ENCODE measurements around the gene C1QTNF6. TPM values are rescaled to one million over a fixed set of nuclear protein-coding genes. Genes with fewer than 3 reads are reported as not detected.

C1QTNF6 gene
- polyA plus RNA-seq, 1 of the 3 experiments (the other 2 are of a cell fraction): 47.7 TPM

GRCh38 chr22:37174964-37175363, 13.1 kb downstream of the C1QTNF6 start (continued):
- TF ChIP-seq, protein P1, sequence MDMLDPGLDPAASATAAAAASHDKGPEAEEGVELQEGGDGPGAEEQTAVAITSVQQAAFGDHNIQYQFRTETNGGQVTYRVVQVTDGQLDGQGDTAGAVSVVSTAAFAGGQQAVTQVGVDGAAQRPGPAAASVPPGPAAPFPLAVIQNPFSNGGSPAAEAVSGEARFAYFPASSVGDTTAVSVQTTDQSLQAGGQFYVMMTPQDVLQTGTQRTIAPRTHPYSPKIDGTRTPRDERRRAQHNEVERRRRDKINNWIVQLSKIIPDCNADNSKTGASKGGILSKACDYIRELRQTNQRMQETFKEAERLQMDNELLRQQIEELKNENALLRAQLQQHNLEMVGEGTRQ (IDR thresholded peaks at IDR 0.05; ENCODE audit: borderline replicate concordance, low read depth, low read length): no peak
- TF ChIP-seq GABPA (IDR thresholded peaks at IDR 0.05; ENCODE audit: low read depth) (no peak), TEAD4 (IDR thresholded peaks at IDR 0.05; ENCODE audit: borderline replicate concordance, insufficient read depth) (no peak), REST (IDR thresholded peaks at IDR 0.05; ENCODE audit: low read depth, low read length) (no peak)

DNA sequence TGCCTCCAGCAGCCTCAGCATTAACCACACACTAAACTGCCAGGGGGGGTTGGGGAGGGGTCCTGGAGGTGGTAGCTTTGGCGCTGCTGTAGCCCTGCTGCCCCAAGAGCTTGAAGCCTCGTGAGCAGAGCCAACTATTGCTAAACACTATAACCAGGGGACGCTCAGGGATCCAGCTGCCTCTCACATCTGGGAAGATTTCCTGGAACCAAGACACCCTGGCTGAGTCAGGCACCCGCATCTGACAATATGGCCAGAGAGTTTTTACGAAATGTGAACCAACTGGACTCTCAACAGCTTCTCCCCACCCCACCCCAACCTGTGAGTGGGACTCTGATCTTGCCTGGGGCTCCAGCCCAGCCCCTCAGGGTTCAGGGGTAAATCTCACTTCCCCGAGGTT, 14.3 kb downstream of the C1QTNF6 start:
- Histone ChIP-seq H3K27me3 (ENCODE audit: insufficient read depth) (no peaks in the 10 kb centered on the region), H2AFZ (ENCODE audit: low read depth) (no peak overlapping the region), H3K9me3 (no peaks in the 10 kb centered on the region), H4K20me1 (ENCODE audit: insufficient read depth) (no peaks in the 10 kb centered on the region), H3K27ac (ENCODE audit: low read depth in 2 of 2, low read length in 1 of 2) (no peak overlapping the region), H3K4me1 (ENCODE audit: control insufficient read depth in 1 of 2, insufficient read depth in 2 of 2, low read depth in 1 of 2, low read length in 1 of 2) (peaks cover 0 to 33% of the 10 kb centered on the region in 2 experiments; a peak in 1 of 4 replicates), H3K4me2 (no peak overlapping the region), H3K79me2 (ENCODE audit: insufficient read depth) (no peaks in the 10 kb centered on the region), H3K36me3 (replicated peaks in 1 of 2; ENCODE audit: control insufficient read depth in 1 of 2, insufficient read depth in 2 of 2, low read length in 1 of 2) (no peaks in the 10 kb centered on the region), H3K9me2 (no peaks in the 10 kb centered on the region), H3K4me3 (ENCODE audit: low read depth in 2 of 2, low read length in 1 of 2) (no peak overlapping the region), H3K9ac (no peak overlapping the region), H3F3A (replicated peaks; ENCODE audit: insufficient read depth) (no peaks in the 10 kb centered on the region)
- POLR2A ChIA-PET: no interaction called here
- WGBS (ENCODE audit: low lambda C conversion rate): 82% methylated on average over 6 of the region's 6 CpGs
- CTCF ChIA-PET: interaction anchor here (19.4 kb wide), 1 partner anchor 26 kb away, joined by 190 read pairs; no protein-coding TSS in a partner anchor
- TF ChIP-seq MXI1 (IDR thresholded peaks at IDR 0.05; ENCODE audit: low read depth, low read length): no peak
- no peak for TF ChIP-seq ELF1 (IDR thresholded peaks at IDR 0.05)
- peak; percentile 4 for DNase-seq

- no peaks in the 10 kb centered on the region for H3K9me2 ChIP-seq
- H3K9me3 ChIP-seq: no peaks in the 10 kb centered on the region
- H3K79me2 ChIP-seq (ENCODE audit: insufficient read depth): no peaks in the 10 kb centered on the region
- no peaks in the 10 kb centered on the region for H3F3A ChIP-seq (replicated peaks; ENCODE audit: insufficient read depth)
- no peaks in the 10 kb centered on the region for H3K36me3 ChIP-seq (replicated peaks in 1 of 2; ENCODE audit: control insufficient read depth in 1 of 2, insufficient read depth in 2 of 2, low read length in 1 of 2)
- peak; percentile 6 for DNase-seq
- H2AFZ ChIP-seq (ENCODE audit: low read depth): no peak overlapping the region
- no peak overlapping the region for H3K4me2 ChIP-seq
- H3K9ac ChIP-seq: no peak overlapping the region
- POLR2A ChIA-PET: no interaction called here
- no peaks in the 10 kb centered on the region for H4K20me1 ChIP-seq (ENCODE audit: insufficient read depth)
- no peaks in the 10 kb centered on the region for H3K27me3 ChIP-seq (ENCODE audit: insufficient read depth)
- 81% methylated on average over 12 of the region's 14 CpGs for WGBS (ENCODE audit: low lambda C conversion rate)
- no peak overlapping the region for H3K4me3 ChIP-seq (ENCODE audit: low read depth in 2 of 2, low read length in 1 of 2)
- H3K27ac ChIP-seq (ENCODE audit: low read depth in 2 of 2, low read length in 1 of 2): no peak overlapping the region
- peaks cover 0 to 23% of the 10 kb centered on the region in 2 experiments; a peak in 1 of 4 replicates for H3K4me1 ChIP-seq (ENCODE audit: control insufficient read depth in 1 of 2, insufficient read depth in 2 of 2, low read depth in 1 of 2, low read length in 1 of 2)
- CTCF ChIA-PET: interaction anchor here (1.4 to 19.4 kb wide), 2 partner anchors 9 to 27 kb away, joined by 3 to 190 read pairs; no protein-coding TSS in a partner anchor
- TF ChIP-seq, protein P1 (IDR thresholded peaks at IDR 0.05; ENCODE audit: borderline replicate concordance, low read depth, low read length): no peak
- TF ChIP-seq, protein P2, sequence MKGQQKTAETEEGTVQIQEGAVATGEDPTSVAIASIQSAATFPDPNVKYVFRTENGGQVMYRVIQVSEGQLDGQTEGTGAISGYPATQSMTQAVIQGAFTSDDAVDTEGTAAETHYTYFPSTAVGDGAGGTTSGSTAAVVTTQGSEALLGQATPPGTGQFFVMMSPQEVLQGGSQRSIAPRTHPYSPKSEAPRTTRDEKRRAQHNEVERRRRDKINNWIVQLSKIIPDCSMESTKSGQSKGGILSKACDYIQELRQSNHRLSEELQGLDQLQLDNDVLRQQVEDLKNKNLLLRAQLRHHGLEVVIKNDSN (IDR thresholded peaks at IDR 0.05; ENCODE audit: borderline replicate concordance, low read depth): no peak
- no peak for TF ChIP-seq PBX3 (IDR thresholded peaks at IDR 0.05)
- TF ChIP-seq MEF2A (IDR thresholded peaks at IDR 0.05; ENCODE audit: borderline replicate concordance, low read depth): no peak
- no peak for TF ChIP-seq MAX (IDR thresholded peaks at IDR 0.05; ENCODE audit: low read depth)
- TF ChIP-seq, protein P3, sequence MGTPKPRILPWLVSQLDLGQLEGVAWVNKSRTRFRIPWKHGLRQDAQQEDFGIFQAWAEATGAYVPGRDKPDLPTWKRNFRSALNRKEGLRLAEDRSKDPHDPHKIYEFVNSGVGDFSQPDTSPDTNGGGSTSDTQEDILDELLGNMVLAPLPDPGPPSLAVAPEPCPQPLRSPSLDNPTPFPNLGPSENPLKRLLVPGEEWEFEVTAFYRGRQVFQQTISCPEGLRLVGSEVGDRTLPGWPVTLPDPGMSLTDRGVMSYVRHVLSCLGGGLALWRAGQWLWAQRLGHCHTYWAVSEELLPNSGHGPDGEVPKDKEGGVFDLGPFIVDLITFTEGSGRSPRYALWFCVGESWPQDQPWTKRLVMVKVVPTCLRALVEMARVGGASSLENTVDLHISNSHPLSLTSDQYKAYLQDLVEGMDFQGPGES (IDR thresholded peaks at IDR 0.05; ENCODE audit: low read depth, low read length): no peak
- no peak for TF ChIP-seq GATA2 (CRISPR knock-in tag; IDR thresholded peaks at IDR 0.05)
- TF ChIP-seq SIN3A (IDR thresholded peaks at IDR 0.05; ENCODE audit: borderline replicate concordance, low read depth, low read length): no peak
Measured at GRCh38 chr22:37172266-37173245, 15.5 kb downstream of the C1QTNF6 start.
